ENCODE data around the gene ACTBL2. TPM values are rescaled to one million over a fixed set of nuclear protein-coding genes. Genes with fewer than 3 reads are reported as not detected.

ACTBL2 gene
- total RNA-seq, 1 experiment from 2014 or later: not detected

DNA sequence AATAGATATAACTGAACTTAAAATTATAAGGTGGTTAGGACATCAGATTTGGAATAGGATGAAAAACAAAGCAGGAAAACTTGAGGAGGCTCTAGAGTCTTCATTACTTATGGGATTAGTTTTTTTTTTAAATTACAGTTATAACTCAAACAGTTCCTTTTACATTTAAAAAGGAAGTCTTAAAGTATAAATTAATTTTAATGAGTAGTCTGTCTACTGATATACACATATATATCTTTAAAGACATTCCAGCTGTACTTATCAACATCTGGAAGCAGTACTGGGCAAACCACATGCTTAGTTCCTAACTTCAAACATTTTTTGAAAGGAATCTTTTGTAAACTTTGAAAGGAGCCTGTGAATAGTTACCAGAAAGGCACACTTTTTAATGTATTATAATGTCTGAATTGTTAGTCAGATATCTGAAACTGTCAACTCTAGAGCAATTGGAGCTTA lies 6.0 kb downstream of the ACTBL2 start:
- TF ChIP-seq ZNF671 (CRISPR knock-in tag; IDR thresholded peaks at IDR 0.05) (no peak), KAT7 (CRISPR knock-in tag; IDR thresholded peaks at IDR 0.05; ENCODE audit: borderline replicate concordance) (no peak), NFYB (CRISPR knock-in tag; conservative IDR thresholded peaks at IDR 0.05; ENCODE audit: low read depth) (no peak), ZNF138 (CRISPR knock-in tag; conservative IDR thresholded peaks at IDR 0.05) (no peak), CBFB (CRISPR knock-in tag; IDR thresholded peaks at IDR 0.05; ENCODE audit: low read depth) (no peak), GRHL2 (CRISPR knock-in tag; IDR thresholded peaks at IDR 0.05; ENCODE audit: insufficient replicate concordance, severe bottlenecking) (no peak), MYBL2 (CRISPR knock-in tag; IDR thresholded peaks at IDR 0.05) (no peak), GTF2I (CRISPR knock-in tag; conservative IDR thresholded peaks at IDR 0.05) (no peak), ATF1 (CRISPR knock-in tag; IDR thresholded peaks at IDR 0.05) (no peak), RORB (CRISPR knock-in tag; IDR thresholded peaks at IDR 0.05) (no peak)
- TF ChIP-seq, protein P1, sequence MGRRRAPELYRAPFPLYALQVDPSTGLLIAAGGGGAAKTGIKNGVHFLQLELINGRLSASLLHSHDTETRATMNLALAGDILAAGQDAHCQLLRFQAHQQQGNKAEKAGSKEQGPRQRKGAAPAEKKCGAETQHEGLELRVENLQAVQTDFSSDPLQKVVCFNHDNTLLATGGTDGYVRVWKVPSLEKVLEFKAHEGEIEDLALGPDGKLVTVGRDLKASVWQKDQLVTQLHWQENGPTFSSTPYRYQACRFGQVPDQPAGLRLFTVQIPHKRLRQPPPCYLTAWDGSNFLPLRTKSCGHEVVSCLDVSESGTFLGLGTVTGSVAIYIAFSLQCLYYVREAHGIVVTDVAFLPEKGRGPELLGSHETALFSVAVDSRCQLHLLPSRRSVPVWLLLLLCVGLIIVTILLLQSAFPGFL (CRISPR knock-in tag; IDR thresholded peaks at IDR 0.05; ENCODE audit: borderline replicate concordance): no peak
- TF ChIP-seq, protein P2, sequence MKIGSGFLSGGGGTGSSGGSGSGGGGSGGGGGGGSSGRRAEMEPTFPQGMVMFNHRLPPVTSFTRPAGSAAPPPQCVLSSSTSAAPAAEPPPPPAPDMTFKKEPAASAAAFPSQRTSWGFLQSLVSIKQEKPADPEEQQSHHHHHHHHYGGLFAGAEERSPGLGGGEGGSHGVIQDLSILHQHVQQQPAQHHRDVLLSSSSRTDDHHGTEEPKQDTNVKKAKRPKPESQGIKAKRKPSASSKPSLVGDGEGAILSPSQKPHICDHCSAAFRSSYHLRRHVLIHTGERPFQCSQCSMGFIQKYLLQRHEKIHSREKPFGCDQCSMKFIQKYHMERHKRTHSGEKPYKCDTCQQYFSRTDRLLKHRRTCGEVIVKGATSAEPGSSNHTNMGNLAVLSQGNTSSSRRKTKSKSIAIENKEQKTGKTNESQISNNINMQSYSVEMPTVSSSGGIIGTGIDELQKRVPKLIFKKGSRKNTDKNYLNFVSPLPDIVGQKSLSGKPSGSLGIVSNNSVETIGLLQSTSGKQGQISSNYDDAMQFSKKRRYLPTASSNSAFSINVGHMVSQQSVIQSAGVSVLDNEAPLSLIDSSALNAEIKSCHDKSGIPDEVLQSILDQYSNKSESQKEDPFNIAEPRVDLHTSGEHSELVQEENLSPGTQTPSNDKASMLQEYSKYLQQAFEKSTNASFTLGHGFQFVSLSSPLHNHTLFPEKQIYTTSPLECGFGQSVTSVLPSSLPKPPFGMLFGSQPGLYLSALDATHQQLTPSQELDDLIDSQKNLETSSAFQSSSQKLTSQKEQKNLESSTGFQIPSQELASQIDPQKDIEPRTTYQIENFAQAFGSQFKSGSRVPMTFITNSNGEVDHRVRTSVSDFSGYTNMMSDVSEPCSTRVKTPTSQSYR (CRISPR knock-in tag; IDR thresholded peaks at IDR 0.05): no peak
- TF ChIP-seq, protein P3, sequence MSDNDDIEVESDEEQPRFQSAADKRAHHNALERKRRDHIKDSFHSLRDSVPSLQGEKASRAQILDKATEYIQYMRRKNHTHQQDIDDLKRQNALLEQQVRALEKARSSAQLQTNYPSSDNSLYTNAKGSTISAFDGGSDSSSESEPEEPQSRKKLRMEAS (CRISPR knock-in tag; IDR thresholded peaks at IDR 0.05): no peak
- H3K4me3 Mint-ChIP-seq: no peak overlapping the region
- no peaks in the 10 kb centered on the region for H3K36me3 Mint-ChIP-seq
- no peak for DNase-seq (ENCODE audit: low spot score)
- H3K9me3 Mint-ChIP-seq: peaks cover 6% of the 10 kb centered on the region; the same call in 1 of the 2 replicates
- ChIA-PET POLR2A (no interaction called here), CTCF (interaction anchor here (1.0 kb wide), 1 partner anchor 174 kb away, joined by 3 read pairs; no protein-coding TSS in a partner anchor)
- H3K4me1 Mint-ChIP-seq: no peaks in the 10 kb centered on the region
- H3K27ac Mint-ChIP-seq: no peak overlapping the region
- no peaks in the 10 kb centered on the region; the same call in 1 of the 2 replicates for H3K27me3 Mint-ChIP-seq (ENCODE audit: low read depth)
- no peak for ATAC-seq

DNA sequence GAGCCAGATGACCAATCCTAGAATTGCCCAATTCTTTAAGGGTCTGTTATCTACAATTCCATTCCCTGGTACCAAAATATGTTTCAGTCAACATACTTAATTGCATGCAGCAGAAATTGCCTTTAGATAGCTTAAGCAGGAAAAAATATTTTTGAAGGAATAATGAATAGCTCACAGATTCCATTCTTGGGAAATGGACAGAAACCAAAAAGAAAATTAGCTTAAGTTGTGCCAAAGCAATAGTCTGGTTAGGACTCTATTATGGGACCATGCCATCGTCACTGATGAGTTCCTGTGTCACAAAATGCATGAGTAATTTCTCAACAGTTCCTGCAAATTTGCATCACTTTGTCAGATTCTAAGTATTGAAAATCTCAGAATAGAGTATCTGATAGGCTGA lies 12.3 kb downstream of the ACTBL2 start:
- ChIA-PET POLR2A (no interaction called here), CTCF (interaction anchor here (0.8 kb wide), 1 partner anchor 172 kb away, joined by 3 read pairs; no protein-coding TSS in a partner anchor)
- Mint-ChIP-seq H3K9me3 (peaks cover 4% of the 10 kb centered on the region), H3K27ac (no peak overlapping the region), H3K4me1 (no peaks in the 10 kb centered on the region), H3K27me3 (ENCODE audit: low read depth) (no peaks in the 10 kb centered on the region), H3K4me3 (no peak overlapping the region), H3K36me3 (peaks cover 3% of the 10 kb centered on the region)
- DNase-seq (ENCODE audit: low spot score): no peak
- ATAC-seq: no peak
- TF ChIP-seq ZNF121 (CRISPR knock-in tag; IDR thresholded peaks at IDR 0.05): no peak
- TF ChIP-seq NR3C1 (CRISPR knock-in tag; conservative IDR thresholded peaks at IDR 0.05; ENCODE audit: low read depth): no peak
- no peak for TF ChIP-seq JAZF1 (CRISPR knock-in tag; IDR thresholded peaks at IDR 0.05)
- TF ChIP-seq NR2C2 (CRISPR knock-in tag; IDR thresholded peaks at IDR 0.05): no peak
- TF ChIP-seq GABPB1 (CRISPR knock-in tag; IDR thresholded peaks at IDR 0.05): no peak
- TF ChIP-seq, protein P4, sequence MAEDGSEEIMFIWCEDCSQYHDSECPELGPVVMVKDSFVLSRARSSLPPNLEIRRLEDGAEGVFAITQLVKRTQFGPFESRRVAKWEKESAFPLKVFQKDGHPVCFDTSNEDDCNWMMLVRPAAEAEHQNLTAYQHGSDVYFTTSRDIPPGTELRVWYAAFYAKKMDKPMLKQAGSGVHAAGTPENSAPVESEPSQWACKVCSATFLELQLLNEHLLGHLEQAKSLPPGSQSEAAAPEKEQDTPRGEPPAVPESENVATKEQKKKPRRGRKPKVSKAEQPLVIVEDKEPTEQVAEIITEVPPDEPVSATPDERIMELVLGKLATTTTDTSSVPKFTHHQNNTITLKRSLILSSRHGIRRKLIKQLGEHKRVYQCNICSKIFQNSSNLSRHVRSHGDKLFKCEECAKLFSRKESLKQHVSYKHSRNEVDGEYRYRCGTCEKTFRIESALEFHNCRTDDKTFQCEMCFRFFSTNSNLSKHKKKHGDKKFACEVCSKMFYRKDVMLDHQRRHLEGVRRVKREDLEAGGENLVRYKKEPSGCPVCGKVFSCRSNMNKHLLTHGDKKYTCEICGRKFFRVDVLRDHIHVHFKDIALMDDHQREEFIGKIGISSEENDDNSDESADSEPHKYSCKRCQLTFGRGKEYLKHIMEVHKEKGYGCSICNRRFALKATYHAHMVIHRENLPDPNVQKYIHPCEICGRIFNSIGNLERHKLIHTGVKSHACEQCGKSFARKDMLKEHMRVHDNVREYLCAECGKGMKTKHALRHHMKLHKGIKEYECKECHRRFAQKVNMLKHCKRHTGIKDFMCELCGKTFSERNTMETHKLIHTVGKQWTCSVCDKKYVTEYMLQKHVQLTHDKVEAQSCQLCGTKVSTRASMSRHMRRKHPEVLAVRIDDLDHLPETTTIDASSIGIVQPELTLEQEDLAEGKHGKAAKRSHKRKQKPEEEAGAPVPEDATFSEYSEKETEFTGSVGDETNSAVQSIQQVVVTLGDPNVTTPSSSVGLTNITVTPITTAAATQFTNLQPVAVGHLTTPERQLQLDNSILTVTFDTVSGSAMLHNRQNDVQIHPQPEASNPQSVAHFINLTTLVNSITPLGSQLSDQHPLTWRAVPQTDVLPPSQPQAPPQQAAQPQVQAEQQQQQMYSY (CRISPR knock-in tag; IDR thresholded peaks at IDR 0.05): no peak
- TF ChIP-seq CBFB (CRISPR knock-in tag; IDR thresholded peaks at IDR 0.05; ENCODE audit: low read depth): no peak
- TF ChIP-seq, protein P5, sequence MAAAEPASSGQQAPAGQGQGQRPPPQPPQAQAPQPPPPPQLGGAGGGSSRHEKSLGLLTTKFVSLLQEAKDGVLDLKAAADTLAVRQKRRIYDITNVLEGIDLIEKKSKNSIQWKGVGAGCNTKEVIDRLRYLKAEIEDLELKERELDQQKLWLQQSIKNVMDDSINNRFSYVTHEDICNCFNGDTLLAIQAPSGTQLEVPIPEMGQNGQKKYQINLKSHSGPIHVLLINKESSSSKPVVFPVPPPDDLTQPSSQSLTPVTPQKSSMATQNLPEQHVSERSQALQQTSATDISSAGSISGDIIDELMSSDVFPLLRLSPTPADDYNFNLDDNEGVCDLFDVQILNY (CRISPR knock-in tag; IDR thresholded peaks at IDR 0.05): no peak
- no peak for TF ChIP-seq NR1H2 (CRISPR knock-in tag; IDR thresholded peaks at IDR 0.05)
- TF ChIP-seq, protein P6, sequence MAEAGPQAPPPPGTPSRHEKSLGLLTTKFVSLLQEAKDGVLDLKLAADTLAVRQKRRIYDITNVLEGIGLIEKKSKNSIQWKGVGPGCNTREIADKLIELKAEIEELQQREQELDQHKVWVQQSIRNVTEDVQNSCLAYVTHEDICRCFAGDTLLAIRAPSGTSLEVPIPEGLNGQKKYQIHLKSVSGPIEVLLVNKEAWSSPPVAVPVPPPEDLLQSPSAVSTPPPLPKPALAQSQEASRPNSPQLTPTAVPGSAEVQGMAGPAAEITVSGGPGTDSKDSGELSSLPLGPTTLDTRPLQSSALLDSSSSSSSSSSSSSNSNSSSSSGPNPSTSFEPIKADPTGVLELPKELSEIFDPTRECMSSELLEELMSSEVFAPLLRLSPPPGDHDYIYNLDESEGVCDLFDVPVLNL (CRISPR knock-in tag; IDR thresholded peaks at IDR 0.05; ENCODE audit: borderline replicate concordance, low read depth): no peak
- TF ChIP-seq HMGA2 (CRISPR knock-in tag; IDR thresholded peaks at IDR 0.05): no peak
- no peak for TF ChIP-seq NFYB (CRISPR knock-in tag; conservative IDR thresholded peaks at IDR 0.05; ENCODE audit: low read depth)
- TF ChIP-seq, protein P7, sequence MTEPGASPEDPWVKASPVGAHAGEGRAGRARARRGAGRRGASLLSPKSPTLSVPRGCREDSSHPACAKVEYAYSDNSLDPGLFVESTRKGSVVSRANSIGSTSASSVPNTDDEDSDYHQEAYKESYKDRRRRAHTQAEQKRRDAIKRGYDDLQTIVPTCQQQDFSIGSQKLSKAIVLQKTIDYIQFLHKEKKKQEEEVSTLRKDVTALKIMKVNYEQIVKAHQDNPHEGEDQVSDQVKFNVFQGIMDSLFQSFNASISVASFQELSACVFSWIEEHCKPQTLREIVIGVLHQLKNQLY (CRISPR knock-in tag; IDR thresholded peaks at IDR 0.05): no peak

Measured in WTC11 (cell line).